Measurements from ENCODE around the gene MSANTD3.

Gene MSANTD3

DNA sequence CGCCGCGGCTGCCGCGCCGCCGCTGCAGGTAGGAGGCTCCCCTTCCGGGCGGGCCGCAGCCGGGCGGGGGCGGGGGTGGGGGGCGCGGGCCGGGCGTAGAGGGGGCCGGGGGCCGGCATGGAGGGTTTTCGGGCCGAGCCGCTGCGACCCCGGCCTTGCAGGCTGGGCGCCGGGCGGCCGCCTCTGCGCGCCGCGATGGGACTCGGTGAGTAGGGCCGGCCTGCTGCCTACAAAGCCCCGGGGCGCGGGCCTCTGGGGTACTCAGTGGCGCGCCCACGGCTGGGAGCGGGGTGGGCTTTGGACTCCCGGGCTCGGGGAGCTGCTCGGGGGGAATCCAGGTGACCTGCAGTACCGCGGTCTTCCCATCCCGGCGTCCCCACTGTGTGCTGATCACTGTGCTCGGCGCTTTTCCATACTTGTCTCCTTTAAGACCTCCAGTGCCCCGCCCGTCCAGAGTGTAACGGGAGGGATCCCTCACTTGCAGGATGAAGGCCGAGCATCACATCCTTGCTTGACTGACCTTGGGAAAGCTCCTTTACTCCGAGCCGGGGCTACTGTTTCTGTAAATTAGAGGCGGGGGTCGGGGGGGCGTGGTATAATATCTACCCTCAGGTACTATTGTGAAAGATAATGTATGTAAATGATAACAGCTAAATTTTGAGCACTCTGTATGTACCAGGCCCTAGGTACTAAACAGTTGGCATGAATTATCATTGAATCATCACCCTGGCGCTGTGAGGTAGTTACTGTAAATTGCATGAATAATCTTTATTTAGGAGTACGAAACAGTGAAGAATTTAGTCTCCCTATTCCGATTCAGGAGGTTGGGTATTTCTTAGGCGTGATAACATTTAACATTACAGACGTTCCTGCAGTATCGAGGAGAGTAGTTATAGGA, 672 bp downstream of the MSANTD3 start:
- ChIA-PET POLR2A (ENCODE audit: low non-redundant PET) (interaction anchor here (1.5 kb wide), 1 partner anchor 16 kb away, joined by 4 read pairs; no protein-coding TSS in a partner anchor), CTCF (interaction anchor here (2.2 kb wide), 1 partner anchor 10 kb away, joined by 9 read pairs; no protein-coding TSS in a partner anchor)
- no peak for TF ChIP-seq CTCF (conservative IDR thresholded peaks at IDR 0.05; ENCODE audit: low read depth)
- DNase-seq (ENCODE audit: low spot score), result peak; percentile 78
- H3K27ac ChIP-seq, result peak overlapping the region; percentile 99

- peak; percentile 99 for DNase-seq (ENCODE audit: low spot score)
- CTCF ChIA-PET, result interaction anchor here (0.6 to 1.8 kb wide), 3 partner anchors 9 to 118 kb away, joined by 3 to 9 read pairs (median 5); no protein-coding TSS in a partner anchor
- H3K27ac ChIP-seq, result peak overlapping the region; percentile 99
- TF ChIP-seq CTCF (conservative IDR thresholded peaks at IDR 0.05; ENCODE audit: low read depth), result no peak
- POLR2A ChIA-PET (ENCODE audit: low non-redundant PET), result interaction anchor here (0.6 kb wide), 1 partner anchor 1813 kb away, joined by 4 read pairs; no protein-coding TSS in a partner anchor
Measured at GRCh38 chr9:100428871-100429654, 2.1 kb downstream of the MSANTD3 start.

DNA sequence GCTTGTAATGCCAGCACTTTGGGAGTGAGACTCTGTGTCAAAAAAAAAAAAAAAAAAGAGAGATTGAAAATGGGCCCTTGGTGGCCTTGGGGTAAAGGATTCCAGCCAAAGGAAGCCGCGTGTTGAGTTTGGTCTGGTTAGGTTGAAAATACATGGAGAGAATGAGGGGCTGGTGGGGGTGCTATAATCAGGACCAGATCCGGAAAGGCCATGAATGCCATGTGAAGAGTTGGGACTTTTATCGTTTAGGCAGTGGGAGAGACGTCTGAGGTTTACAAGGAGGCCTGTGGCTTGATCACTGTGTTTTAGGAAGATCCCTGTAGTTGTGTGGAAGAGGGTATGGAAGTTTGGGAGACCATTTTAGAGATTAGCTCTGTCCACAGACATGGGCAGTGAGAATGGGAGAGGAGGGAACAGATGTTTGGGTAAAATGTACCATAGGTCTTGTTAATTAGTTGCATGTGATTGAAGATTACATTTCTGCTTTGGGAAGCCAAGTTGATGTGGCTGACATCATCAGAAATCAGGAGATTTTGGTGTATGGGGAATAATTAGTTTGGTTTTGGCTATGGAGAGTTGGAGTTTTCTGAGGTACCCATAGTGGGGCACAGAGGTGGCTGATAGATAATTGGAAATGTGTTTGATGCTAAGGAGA, 3.5 kb downstream of the MSANTD3 start:
- ChIA-PET POLR2A (ENCODE audit: low non-redundant PET) (interaction anchor here (0.7 kb wide), 1 partner anchor 165 kb away, joined by 3 read pairs; no protein-coding TSS in a partner anchor), CTCF (interaction anchor here (0.6 to 1.8 kb wide), 3 partner anchors 8 to 86 kb away, joined by 3 to 9 read pairs (median 5); no protein-coding TSS in a partner anchor)
- DNase-seq (ENCODE audit: low spot score), result no peak
- TF ChIP-seq CTCF (conservative IDR thresholded peaks at IDR 0.05; ENCODE audit: low read depth), result no peak
- H3K27ac ChIP-seq, result peak overlapping the region; percentile 99; the same call in 1 of the 2 replicates

GRCh38 chr9:100431886-100432285, 4.9 kb downstream of the MSANTD3 start:
- no peak for DNase-seq (ENCODE audit: low spot score)
- H3K27ac ChIP-seq, result no peak overlapping the region
- ChIA-PET CTCF (interaction anchor here (0.5 kb wide), 1 partner anchor 53 kb away, joined by 6 read pairs; no protein-coding TSS in a partner anchor), POLR2A (ENCODE audit: low non-redundant PET) (no interaction called here)
- TF ChIP-seq CTCF (conservative IDR thresholded peaks at IDR 0.05; ENCODE audit: low read depth), result no peak

DNA sequence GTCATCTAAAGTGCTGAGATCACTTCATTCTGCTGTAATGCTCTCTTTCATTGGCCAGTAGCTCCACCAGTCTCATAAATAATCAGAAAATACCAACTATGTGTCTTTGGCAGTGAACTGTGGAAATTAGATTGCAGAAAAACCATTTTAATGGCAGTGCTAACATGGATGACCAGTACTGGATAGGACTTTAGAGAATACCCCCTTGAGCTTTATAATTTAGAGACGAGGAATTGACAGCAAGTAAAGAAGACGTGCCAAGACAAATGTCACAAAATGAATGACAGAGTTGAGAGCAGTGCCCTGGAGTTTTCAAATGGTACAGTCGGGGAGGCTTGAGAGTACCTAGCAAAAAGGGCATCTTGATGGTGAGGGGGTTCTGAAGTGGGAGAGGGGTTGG, 5.8 kb downstream of the MSANTD3 start:
- TF ChIP-seq CTCF (conservative IDR thresholded peaks at IDR 0.05; ENCODE audit: low read depth), result no peak
- DNase-seq (ENCODE audit: low spot score), result no peak
- H3K27ac ChIP-seq, result no peak overlapping the region
- ChIA-PET POLR2A (ENCODE audit: low non-redundant PET) (no interaction called here), CTCF (interaction anchor here (0.9 kb wide), 1 partner anchor 17 kb away, joined by 3 read pairs; no protein-coding TSS in a partner anchor)
